NK-92 treated with Interleukin-12 subunit alpha and Interleukin-12 subunit beta, amount 100 ng/mL, for 24 hours (cell line): Measurements from ENCODE around the gene MAPK9.

ENCODE experiments used
- DNase-seq: peaks from one replicate; lab custom pipeline; 2025; lab: John Stamatoyannopoulos, UW

The MAPK9 gene

GRCh38 chr5:180205916-180206315, 86.0 kb downstream of the MAPK9 start:
- DNase-seq: no peak

GRCh38 chr5:180204276-180204819, 87.5 kb downstream of the MAPK9 start:
- DNase-seq: no peak

- no peak for DNase-seq
Observed at GRCh38 chr5:180202939-180203573, 88.8 kb downstream of the MAPK9 start.

GRCh38 chr5:180201051-180201987, 90.6 kb downstream of the MAPK9 start:
- DNase-seq: peak; percentile 9

GRCh38 chr5:180199390-180199789, 92.5 kb downstream of the MAPK9 start:
- DNase-seq: no peak

GRCh38 chr5:180198208-180198607, 93.7 kb downstream of the MAPK9 start:
- DNase-seq: no peak

GRCh38 chr5:180197016-180197702, 94.7 kb downstream of the MAPK9 start:
- no peak for DNase-seq

- no peak for DNase-seq
Observed at GRCh38 chr5:180194410-180195345, 97.2 kb downstream of the MAPK9 start.

- no peak for DNase-seq
Observed at GRCh38 chr5:180193749-180194375, 98.0 kb downstream of the MAPK9 start.

GRCh38 chr5:180191716-180192115, 100.2 kb downstream of the MAPK9 start:
- no peak for DNase-seq

GRCh38 chr5:180187767-180188166, 104.1 kb downstream of the MAPK9 start:
- no peak for DNase-seq
